OCI-M2 (cell line): ENCODE measurements around the gene CACNA2D4.
"Not testable (repeated sequence)": the region's sequence is repeated elsewhere in the genome, so short reads cannot be mapped to it uniquely, and the experiment has no call there.

Experiments used
- DNase-seq: peaks from one replicate; lab custom pipeline; 2025; ENCODE audit not compliant: unreplicated experiment; lab: John Stamatoyannopoulos, UW

CACNA2D4 gene

DNA sequence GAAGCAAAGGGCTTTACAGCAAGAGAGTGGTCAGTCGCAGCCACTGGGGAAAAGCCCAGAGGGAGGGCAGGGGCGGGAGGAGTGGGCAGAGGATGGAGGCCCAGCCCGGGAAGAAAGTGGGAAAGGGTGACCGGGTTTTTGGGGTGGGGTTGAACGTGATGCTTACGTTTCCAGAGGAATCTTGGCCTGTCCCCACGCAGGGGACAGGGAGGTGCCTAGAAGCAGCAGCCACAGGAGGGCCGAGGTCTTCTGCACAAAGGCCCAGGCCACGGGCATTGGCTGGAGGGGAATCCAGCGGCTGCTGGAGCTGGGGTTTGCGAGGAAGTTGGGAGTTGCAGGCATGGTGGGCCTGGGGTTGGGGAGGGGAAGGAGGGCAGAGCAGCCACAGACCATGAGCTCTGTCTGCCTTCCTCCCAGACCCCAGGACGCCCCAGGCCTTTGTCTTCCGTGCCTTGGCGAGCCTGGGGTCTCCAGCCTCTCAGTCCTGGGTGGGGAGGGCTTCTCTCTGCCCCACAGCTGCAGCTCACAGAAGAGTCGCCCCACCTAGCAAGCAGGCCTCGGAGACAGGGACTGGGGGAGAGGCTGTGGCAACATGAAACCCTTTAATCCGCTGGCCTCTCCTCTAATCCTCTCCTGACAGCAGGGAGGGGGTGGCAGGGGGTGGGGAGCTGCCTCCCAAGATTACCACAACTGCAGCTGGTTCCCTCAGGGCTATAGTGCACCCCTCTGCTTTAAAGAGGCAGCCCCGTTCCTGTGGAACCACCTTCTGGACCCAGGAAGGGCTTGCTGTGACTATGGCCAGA, at the start of gene CACNA2D4:
CACNA2D4 (minus strand) TSS at position 572 of the 803 bp plus-strand sequence; CDS start at position 393, 179 bp downstream.
- DNase-seq: no peak

DNA sequence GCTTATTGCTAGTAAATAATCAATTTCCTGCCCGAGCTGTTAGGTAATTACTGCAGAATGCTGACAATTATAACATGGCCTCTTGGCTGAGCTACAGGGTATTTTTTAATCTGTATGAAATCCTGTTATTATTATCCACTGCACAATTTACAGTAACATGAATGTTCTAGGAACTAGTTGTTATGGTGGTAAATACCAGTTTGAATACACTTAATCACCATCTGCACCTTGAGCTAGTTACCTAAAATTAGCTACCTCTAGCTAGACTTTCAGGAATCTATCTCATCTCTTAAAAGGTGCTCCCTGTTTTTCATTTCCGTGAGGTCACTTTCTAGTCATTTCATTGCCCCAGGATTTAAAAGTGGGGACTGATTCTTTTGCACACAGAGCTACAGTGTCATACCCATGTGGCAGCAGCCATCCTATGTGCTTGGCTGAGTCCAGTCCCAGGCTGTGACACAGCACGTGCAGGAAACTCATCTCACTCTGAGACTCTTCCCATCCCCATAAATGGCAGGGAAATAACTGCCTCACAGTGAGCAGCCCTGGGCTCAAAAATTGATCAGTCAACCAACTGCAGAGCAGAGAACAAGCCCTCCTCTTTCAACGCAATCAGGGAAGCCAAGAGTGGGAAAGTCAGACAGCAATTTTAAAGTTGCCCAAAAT, 48.2 kb upstream of the CACNA2D4 start:
- no peak for DNase-seq

DNA sequence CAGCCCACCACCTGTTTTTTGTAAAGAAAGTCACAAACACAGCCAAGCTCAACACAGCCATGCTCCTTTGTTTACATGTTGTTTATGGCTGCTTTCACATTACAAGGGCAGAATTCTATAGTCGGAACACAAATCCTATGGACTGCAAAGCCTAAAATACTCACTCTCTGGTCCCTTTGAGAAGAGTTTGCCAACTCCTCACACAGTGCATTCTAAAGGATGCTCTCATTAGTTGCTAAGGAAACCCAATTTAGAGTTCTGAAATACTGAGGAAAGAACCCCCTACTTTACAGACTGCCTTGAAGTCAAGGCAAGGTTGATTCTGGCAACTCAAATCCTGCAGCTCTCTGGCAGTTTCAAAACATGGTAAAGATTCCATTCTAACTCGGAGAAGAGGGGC, 47.5 kb upstream of the CACNA2D4 start:
- no peak for DNase-seq

DNA sequence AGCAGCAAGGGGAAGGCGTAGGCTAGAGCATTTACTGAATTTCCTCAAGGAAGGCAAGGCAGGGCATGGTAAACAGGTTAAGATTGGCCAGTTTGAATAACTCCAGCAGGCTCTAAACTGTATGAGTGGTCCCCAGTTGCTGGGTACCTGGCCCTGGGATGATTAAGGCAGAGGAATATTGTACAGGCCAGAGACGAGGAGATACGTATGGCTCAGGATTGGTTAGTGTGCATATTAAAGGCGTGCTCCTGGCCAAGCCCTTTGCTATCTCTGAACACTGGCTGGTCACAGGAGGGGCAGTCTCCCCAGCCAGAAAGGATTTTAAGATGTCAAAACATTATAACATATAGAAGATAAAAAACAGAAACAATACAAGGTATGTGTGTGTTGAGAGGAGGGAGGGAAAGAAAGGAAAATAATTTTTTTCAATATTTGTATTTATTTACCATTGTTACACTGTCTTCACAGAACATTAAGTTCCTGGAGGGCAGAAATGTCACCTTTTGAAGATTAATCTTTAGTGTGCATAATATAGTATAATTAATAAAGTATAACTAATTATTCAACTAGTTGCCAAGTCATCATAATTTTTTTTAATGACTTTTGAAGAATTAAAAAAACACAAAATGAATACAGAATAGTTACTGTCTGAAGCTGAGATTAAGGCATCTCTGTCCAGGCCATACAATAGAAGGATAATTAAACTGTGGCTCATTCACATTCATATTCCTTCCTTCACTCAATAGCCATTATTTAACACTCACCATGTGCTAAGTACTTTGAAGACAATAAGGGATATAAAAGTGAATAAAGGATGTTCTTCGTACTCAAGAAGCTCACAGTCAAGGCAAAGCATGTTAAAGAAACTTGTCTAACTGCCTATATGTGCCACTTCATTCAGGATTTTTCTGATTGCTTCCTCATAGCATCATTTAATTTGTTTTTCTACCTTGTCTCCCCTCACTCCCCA, 43.9 kb upstream of the CACNA2D4 start:
- DNase-seq: no peak

DNA sequence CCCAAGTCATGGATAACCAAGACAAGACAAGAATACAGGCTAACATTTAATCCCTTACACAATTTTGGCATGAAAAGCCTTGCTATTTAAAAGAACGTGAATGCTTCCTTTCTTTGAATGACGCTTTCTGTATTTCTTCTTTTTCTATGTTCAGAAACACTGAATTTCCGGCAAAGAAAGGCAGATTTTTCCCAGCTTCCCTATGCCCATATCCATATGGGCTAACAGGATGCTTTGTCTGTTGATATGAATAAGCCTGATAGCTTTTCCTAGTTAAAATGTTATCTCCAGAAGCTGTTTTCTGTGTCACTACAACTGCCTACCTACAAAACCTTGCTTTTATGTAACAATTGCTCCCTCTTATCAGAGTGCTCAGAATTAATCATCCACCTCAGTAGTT, 38.3 kb upstream of the CACNA2D4 start:
- DNase-seq: no peak

- DNase-seq: no peak
These were observed 31.5 kb upstream of the CACNA2D4 start for GRCh38 chr12:1949771-1950470.

GRCh38 chr12:1948883-1949282, 30.4 kb upstream of the CACNA2D4 start:
- DNase-seq: no peak

GRCh38 chr12:1947081-1947480, 28.6 kb upstream of the CACNA2D4 start:
- no peak for DNase-seq

DNA sequence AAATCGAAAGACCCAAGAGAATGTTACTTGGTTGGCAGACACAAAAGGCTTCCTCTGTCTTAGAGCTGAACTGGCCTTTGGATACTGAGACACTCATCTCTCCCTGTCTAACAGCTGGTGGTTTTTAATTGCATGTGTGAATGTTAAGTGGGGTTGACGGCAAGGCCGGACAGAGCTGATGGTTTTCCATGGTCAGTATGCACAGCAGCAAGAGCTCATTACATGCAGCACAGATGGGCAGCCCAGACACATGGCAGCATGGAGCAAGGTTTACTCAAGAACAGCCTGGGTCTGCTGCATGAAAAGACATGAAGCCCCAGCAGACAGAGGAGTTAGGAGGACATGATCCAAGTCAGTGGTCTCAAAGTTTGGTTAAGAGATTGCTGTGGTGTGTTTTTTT, 27.8 kb upstream of the CACNA2D4 start:
- no peak for DNase-seq

GRCh38 chr12:1945502-1945901, 27.1 kb upstream of the CACNA2D4 start:
- not testable (repeated sequence) for DNase-seq

DNA sequence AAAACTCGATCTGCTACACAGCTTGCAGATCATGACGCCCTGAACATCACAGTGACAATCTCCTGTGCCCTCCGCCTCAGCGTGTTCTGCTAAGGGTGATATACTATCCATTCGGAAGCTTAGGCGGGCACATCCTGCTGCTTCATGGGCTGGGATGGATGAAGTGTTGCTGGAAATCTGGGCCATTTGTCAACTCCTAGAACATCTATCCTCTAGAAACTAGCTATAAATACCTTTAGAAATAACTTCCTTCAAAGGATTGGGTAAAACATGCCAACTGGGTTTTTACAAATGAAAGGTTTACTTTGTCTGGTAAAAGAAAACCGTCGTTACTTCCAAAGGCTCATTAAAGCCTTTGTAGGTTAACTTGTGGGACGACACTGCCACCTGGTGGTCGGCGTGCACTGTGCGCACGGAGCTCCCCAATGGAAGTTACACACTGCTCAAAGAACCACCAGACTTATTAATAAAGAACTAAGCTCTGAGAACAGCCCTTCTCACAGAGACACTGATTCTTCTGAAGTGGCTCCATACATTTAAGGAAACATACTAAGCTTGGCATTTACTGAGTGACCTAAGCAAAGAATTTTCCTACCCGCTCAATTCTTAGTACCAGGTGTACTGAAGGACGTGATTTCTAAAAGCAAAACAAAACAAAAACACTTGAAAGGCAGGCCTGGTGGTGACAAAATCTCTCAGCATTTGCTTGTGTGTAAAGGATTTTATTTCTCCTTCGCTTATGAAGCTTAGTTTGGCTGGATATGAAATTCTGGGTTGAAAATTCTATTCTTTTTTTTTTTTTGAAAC, 21.6 kb upstream of the CACNA2D4 start:
- DNase-seq: no peak

DNA sequence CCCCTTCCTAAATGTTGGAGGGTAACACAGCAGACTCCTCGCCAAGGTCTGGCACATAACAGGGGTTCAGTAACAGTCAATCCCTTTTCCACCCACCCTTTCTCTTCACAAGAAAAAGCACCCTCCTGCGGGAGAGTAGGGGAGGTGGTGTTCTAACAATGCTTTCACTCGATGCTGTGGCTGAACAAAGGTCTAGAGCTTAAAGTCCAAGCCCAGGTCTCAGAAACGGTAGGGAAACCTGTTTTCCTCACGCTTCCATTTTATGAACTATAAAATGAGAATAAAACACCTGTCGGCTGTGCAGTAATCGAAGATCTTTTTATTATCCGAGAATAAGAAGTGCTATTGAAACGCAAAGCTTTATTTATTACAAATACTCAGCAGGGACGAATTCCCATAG, 20.9 kb upstream of the CACNA2D4 start:
- DNase-seq: no peak

DNA sequence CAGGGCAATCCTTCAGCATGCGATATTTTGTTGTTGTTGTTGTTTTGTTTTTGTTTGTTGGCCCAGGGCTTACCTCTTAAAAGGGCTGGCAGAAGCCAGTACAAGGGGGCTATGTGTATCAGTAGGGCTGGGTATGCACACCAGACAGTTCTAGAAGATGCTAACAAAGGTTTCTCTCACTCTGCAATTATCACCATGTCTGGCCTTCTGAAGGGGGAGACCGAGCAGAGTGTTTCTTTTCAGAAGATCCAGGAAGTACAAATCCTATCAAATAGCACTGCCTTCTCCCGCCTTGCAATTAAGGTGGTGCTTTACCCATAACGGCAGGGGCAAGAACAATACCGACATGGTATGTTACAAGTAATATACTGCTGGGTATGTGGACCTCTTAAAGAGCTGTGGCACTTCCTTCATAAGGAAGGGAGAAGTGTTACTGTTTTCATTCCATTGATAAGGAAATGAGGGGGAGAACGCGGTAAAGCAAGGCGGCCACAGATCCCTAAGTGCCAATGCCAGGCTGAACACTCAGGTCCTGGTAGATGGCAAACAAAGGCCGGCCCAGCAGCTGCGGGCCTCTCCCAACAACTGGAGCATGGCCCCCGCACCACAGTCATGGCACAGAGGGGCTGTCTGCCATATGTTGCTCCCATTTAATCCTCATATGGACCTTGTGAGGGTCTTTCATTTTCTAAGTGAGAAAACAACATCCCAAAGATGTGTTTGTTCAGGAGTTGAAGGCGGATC, 19.2 kb upstream of the CACNA2D4 start:
- DNase-seq: no peak

GRCh38 chr12:1936406-1937320, 18.2 kb upstream of the CACNA2D4 start:
- DNase-seq: no peak

DNA sequence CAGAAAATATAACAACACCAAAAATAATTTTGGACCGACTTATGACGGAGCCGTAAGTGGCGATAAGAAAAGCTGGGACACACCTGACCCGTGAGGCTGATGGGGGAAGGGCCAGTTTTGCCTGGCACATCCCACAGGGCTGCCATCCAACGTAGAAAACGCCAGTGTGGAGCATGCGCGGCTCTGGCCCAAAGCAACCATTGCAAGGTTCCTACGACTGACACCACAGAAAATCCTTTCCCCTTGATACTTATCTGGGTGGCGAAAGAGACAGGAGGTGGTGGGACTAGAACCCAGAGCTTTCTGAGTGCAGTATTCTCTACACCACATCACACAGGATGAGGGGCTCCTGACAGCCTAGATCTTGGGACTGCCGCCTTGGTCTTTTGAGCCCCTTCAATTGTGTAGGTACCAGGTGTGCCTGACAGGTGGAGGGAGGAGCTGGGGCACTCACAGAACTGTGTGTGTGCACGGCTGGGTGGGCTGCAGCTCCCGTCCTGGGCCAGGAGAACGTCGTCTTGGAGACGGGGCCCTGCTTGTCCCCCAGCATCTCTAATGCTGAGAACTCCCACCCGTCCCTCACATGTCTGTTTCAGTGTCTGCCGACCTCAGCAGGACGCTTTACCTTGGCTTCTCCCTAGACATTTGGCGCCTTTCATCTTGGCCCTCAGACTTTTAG, 17.4 kb upstream of the CACNA2D4 start:
- no peak for DNase-seq

DNA sequence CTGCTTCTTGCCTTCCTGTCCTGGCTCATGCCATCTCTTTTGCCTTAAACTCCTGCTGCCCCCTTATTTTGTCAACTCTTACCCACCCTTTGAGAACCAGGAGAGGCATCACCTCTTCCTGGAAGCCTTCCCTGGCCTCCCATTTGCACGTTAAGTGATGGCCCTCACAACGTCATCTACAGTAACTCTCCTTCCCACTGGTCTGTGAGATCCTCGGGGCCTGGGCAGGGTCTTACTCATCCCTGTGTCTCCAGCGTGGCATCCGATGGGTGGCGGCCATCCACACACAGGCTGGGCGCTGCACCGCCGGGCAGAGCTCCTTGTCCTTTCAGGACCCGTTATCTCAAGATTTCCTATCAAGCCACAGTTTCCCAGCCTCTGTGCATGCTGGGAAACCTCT, 16.8 kb upstream of the CACNA2D4 start:
- DNase-seq: no peak

GRCh38 chr12:1934831-1935230, 16.4 kb upstream of the CACNA2D4 start:
- DNase-seq: no peak

GRCh38 chr12:1934068-1934467, 15.6 kb upstream of the CACNA2D4 start:
- DNase-seq: no peak
